GM18907 (cell line): ENCODE results near the gene SRCAP.
"Not testable (repeated sequence)": the region's sequence is repeated elsewhere in the genome, so short reads cannot be mapped to it uniquely, and the experiment has no call there.

Experiments
- ATAC-seq: cut with Tn5 transposase; IDR thresholded peaks from one replicate; pipeline ENCODE4 v1.9.1; 2021; ENCODE audit warnings: mild to moderate bottlenecking, moderate library complexity; ENCODE audit not compliant: unreplicated experiment

Gene SRCAP

DNA sequence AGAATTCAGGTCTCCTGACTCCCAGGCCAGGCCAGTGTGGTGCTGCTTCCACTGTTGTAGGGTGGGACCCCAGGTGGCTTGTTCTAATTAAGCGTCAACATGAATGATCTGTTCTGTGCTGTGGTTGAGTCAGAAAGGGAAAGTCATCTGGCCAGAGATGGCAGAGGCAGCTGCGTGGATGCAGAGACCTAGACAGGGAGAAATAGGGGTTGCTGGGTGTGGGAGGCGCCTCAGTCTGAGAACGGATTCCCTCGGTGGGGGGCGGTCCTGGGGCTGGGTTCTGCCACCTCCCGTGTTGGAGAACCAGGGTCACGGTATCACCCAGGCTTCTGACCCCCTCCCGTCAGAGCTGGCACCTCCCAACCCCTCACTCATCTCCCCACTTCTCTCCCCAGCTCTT is 35.2 kb upstream of the SRCAP start:
- ATAC-seq: no peak

DNA sequence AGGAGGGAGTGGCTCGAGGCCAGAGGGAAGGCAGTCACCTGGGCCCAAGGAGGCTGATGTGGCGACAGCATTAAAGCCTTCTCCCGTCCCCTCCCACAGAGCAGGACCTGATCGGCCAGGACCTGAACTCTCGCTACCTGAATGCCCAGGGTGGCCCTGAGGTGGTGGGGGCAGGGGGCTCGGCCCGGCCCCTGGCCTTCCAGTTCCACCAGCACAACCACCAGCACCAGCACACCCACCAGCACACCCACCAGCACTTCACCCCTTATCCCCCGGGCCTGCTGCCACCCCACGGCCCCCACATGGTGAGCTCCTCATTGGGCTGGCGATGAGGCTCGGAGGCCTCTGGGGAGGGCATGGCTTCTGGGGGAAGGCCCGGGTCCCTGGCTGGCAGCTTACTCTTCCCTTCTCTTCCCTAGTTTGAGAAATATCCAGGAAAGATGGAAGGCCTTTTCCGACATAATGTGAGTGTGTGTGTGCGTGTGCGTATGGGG is 34.3 kb upstream of the SRCAP start:
- ATAC-seq: no peak

DNA sequence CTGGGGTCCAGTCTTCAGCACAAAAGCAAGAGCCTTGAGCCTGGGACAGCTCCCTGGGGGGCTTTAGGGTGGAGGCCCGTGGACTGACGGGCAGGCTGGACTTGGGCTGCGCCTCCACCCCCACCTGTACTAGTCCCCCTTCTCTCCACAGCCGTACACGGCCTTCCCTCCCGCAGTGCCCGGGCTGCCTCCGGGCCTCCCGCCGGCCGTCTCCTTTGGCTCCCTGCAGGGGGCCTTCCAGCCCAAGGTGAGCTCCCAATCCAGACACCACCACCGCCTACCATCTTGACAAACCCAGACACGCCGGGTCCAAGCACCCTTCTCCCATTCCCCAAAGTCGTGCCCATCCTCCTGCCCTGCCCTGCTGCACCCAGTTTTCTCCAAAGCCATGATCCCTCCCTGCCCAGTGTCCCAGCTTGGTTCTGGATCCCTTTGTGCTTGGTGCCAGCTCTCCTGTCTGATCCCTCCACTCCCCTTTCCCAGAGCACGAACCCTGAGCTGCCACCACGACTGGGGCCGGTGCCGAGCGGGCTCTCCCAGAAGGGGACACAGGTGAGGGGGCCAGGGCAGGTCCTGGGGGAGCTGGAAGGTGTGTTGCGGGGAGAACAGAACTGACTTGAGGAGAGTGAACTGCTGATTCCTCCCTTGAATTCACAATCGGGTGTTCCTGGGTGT is 33.7 kb upstream of the SRCAP start:
- ATAC-seq: no peak

DNA sequence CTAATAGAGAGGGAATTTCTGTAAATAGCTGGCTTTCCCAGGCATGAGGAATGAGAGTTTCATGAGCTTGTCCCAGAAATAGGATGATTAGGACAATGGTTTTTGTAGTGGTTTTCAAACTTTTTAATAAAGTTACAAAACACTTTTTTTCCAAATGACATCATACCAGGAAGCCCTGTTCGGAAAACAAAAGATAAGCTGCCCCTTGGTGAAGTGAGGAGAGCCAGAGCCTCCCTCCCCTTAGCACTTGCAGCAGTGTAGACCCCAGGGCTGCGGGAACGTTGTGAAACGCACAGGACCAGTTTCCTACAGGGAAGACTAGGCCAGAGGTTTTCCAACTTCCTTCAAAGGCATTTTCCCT is 33.2 kb upstream of the SRCAP start:
- no peak for ATAC-seq

DNA sequence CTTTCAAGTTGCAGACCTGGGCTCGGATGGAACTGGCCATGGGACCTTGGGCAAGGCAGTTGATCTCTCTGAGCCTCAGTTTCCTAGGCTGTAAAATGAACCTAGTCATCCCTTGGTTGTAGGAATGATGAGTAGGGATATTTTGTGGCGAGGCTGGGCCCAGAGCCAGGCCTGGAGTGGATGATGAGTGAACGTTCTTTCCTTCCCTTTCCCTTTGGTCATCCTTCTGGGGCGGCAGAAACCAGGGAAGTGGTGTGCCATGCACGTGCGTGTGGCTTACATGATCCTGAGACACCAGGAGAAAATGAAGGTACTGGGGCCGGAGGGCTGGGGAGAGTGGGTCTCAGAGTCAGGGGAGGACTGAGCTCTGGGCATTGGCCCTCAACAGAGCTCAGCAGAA is 32.3 kb upstream of the SRCAP start:
- no peak for ATAC-seq

DNA sequence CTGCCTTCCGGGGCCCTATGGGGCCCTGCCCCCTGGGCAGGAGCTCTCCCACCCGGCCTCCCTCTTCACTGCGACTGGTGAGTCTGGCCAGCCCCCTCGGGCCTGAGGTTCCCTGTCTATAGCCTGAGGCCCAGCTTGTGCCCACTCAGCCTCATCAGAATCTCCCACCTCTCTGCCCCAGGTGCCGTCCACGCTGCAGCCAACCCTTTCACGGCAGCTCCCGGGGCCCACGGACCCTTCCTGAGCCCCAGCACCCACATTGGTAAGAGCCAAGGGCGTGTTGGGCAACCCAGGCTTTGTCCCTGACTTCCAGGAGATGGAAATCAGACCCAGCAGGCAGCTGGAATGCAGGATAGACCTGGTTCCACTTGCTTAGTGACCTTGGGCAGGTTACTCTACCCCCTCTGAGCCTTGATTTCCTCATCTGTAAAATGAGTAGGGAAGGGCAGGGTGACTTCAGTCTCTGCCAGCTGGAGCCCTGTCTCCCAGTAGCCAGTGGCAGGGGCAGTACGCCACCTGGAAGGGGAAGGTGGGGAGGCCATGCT is 31.5 kb upstream of the SRCAP start:
- ATAC-seq: no peak

DNA sequence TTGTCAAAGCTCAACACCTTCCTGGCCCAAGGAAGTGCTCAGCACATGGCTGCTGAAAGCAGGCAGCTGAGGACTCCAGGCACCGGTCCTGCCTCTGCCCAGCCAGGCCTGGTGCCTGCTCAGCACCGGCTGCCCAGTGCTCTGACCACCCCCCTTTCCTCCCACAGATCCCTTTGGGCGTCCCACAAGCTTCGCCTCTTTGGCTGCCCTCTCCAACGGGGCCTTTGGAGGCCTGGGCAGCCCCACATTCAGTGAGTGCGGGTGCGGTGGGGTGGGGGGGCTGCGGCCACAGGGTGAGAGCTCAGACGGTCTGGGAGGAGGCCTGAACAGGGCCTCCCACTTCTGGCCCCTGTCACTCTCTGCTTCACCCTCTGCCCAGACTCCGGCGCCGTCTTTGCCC is 30.6 kb upstream of the SRCAP start:
- no peak for ATAC-seq

DNA sequence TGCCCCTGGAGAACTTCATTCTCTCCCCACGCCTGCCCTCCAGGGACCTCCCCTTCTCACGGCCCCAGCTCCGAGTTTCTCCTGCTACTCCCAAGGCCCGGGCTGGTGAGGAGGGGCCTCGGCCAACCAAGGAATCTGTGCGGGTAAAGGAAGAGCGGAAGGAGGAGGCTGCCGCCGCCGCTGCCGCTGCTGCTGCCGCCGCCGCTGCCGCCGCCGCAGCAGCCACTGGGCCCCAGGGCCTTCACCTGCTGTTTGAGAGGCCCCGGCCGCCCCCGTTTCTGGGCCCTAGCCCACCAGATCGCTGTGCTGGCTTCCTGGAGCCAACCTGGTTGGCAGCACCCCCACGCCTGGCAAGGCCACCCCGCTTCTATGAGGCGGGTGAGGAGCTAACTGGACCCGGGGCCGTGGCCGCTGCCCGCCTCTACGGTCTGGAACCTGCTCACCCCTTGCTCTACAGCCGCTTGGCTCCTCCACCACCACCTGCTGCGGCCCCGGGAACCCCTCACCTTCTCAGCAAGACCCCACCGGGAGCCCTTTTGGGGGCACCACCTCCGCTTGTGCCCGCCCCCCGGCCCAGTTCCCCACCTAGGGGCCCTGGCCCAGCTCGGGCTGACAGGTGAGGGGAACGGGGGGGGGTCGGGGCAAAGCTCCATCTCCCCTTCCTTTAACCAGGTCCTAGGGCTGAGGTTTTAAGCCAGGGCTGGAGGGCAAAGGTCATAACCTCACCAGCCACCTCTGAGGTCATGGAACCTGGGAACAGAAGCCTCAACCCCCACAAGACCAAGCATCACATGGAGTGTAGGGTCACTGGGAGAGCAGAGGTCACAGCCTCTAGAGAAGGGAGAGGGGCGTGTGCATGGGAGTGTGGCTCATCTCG is 29.7 kb upstream of the SRCAP start:
- no peak for ATAC-seq

DNA sequence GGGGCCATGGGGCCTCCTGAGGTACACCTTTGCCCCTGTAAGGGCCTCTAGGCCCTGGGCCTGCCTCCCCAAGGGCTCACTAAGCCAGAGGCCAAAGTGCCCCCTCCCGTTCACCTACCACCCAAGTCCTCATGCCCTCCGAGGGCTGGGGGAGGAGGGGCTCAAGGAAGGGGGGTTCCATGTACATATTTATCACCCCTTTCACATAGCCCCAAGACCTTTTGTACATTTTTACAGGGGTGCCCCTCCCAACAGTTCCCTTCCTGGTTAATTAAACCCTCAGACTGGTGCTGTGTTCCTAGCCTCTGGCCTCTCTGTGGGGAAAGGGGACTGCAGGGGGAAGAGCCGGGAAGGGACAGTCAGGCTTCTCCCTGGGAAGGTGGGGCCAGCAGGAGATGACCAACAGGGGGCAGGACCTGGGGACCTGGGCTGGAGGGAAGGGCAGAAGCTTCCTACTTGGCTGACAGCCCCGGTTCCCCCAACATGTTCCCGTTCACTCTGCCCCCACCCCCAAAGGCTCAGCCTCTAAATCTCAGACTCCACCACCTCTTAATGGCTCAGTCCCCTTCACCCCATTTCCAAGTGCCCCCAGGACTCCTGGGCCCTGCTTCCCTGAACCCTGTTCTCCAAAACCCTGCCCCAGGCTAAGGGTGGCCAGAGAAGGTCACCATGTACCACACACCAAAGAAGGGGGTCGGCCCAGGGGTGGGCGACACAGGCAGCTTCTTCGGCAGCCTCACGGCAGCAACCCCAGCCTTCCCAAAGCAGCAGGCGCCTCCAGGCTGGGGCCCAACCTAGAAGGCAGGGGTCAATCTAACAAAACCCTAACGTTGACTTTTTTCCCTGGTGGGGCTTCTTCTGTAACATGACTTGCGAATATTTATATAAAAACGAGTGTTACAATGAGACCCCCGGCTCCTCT is 28.8 kb upstream of the SRCAP start:
- ATAC-seq: no peak

DNA sequence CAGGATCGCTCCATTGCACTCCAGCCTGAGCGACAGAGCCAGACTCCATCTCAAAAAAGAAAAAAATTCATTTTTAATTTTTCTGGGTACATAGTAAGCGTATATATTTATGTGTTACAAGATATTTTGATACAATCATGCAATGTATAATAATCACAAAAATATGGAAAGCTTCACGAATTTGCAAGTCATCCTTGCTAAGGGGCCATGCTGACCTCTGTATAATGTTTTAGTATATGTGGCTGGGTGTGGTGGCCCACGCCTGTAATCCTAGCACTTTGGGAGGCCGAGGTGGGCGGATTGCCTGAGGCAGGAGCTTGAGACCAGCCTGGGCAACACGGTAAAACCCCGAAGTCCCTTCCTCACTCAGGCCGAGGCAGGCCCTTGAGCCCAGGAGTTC is 23.8 kb upstream of the SRCAP start:
- no peak for ATAC-seq

DNA sequence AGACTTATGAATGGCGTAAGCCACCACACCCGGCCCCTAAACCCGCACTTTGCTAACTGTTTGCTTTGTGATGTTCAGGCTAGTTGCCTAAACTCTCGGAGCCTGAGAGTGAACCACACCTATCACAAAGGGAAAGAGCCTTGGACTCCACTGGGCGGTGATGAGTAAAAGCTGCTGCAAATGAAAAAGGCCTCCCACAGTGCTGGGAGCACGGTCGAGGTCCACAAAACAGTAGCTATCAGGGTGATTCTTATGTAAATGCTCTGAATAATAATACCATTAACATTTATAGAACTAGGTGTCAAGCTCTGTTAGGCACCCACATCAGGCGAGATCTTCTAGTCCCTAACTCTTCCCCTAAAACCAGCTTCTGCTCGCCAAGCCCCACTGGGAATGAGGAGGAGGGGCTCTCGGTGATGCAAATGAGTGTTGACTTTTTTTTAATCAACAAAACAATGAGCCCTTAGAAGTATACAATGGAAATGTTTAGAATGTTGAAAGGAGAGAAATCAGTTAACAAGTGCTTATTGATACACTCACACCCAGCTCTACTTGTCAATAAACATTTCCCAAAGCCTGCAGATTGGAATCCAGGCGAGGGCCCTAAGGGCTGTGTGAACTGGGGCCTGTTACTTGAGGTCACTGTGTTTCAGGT is 20.9 kb upstream of the SRCAP start:
- no peak for ATAC-seq

DNA sequence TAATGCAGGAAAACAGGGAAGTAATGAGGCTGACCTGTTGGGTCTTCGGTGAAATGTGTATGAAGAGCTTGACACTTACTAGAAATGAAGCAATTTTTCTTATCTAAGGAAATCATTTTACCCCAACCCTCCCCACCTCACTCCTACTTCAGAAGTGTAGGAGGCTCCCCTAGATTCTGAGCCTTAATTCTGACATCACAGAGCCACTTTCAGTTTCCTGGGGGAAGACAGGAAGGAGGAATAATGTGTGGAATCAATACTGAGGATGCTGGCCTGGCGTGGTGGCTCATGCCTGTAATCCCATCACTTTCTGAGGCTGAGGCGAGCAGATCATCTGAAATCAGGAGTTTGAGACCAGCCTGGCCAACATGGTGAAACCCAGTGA is 20.4 kb upstream of the SRCAP start:
- ATAC-seq: no peak

DNA sequence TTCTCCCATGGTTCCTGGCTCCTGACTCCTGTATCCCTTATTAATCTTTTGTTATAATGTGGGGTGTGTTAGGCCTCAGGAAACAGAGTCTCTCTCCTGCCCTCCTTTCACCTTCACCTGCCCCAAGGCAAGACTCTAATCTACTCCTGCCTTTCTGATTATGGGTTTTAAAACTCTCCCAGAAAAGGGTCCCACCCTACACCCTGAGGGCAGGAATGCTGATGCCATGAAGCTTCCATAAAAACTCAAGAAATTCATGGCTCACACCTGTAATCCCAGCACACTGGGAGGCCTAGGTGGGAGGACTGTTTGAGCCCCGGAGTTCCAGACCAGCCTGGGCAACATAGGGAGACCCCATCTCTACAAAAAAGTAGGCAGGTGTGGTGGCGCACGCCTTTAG is 18.6 kb upstream of the SRCAP start:
- ATAC-seq: no peak

DNA sequence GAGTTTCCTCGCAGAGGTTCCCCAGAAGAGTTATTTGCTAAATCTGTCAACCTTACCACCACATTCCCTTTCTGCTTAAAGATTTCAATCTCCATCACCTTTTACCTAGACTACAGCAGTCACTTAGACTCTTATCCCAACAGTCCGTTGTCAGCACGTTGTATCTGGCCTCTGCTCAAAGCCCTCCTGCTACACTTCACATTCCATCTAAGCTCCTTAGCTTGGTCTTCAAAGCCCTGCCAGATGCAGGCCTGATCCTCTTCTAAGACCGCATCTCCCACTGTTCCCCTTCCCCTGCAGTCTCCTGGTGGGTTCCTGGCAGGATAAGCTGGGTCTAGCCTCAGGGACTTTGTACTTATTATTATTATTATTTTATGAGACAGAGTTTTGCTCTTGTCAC is 10.3 kb upstream of the SRCAP start:
- no peak for ATAC-seq

DNA sequence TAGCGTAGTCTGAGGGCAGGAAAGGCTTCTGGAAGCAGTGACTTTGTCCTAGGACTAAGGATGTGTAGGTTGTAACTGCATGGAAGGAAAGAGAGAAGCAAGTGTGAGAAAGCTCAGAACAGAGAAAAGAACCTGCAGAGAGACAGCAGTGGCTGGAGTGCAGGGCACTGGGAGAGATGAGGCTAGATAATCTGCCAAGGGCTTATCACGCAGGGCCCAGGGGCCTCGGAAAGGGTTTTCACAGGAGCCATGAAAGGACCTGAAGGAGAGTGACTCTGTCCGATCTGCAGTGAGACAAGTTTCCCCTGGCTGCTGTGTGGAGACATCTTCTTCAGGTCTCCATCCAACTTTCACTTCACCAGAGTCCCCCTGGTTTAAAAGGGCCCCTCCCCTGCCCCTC is 7.1 kb upstream of the SRCAP start:
- no peak for ATAC-seq

DNA sequence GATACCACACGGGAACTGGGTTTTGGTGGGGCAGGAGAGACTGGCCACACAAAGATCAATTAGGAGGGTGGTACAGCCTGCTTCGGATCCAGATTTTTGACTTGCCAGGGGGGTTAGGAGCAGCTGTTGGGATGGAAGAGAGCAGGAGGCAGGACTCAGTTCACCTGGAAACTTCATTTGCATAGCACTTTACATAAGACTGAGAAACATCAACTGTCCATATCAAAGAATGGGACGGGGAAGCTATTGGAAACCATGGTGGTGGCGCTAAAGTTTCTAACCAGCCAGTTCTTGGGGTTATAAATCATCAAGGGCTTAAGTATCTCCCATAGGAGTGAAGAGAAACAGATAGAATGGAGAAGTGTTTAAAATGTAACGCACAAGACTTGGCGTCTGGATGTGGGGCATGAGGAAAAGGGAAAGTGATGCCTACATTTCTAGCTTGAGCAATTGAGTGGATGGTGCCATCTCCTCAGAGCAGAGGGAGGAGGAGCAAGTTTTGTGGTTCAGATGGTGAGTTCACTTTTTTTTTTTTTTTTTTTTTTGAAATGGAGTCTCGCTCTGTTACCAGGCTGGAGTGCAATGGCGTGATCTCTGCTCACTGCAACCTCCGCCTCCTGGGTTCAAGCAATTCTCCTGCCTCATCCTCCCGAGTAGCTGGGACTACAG is 6.4 kb upstream of the SRCAP start:
- no peak for ATAC-seq

DNA sequence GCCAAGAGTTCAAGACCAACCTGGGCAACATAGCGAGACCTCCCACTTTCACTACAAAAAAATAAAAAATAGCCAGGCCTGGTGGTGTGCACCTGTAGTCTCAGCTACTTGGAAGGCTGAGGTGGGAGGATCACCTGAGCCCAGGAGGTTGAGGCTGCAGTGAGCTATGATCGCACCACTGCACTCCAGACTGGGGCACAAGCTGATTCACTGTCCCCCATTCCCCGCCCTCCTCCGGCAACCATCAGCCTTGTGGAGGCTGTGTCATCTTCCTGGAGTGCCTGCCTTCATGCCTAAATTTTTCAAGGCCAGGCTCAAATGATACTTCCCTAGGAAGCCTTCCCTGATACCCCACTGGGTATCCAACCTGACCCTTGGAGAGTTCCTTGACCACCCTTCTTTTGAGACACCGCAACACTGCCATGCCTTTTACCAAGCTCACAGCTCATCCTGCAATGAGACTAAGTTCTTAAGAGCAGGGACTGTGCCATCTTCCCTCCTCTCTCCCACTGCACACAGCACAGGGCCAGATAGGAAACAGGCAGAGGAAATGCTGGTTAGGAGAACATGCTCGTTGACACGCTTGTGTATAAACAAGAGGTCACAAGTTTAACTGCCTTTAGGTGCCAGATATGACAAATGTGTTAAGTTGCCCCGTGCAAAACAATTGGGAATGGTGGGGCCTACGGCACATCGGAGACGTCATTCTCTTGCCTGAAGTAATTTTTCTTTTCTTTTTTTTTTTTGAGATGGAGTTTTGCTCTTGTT is 3.9 kb upstream of the SRCAP start:
- ATAC-seq: no peak

DNA sequence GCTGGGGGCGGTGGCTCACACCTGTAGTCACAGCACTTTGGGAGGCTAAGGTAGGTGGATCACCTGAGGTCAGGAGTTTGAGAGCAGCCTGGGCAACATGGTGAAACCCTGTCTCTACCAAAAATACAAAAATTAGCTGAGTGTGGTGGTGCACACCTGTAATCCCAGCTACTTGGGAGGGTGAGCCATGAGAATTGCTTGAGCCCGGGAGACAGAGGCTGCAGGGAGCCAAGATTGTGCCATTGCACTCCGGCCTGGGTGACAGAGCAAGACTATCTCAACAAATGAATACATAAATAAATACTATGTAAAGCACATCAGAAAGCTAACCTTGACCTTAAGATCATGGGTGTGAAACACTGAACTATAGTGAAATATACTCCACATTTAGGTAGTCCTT is 2.3 kb upstream of the SRCAP start:
- not testable (repeated sequence) for ATAC-seq
